Activated CD8-positive, alpha-beta memory T cell treated with anti-CD3 and anti-CD28 coated beads for 24 hours (primary cell): ENCODE data around the gene TEAD3.
"Not testable (repeated sequence)": the region's sequence is repeated elsewhere in the genome, so short reads cannot be mapped to it uniquely, and the experiment has no call there.

Experiments
- DNase-seq: peaks from one replicate; pipeline ENCODE4 v3.0.0-alpha.2; 2020

TEAD3 gene

DNA sequence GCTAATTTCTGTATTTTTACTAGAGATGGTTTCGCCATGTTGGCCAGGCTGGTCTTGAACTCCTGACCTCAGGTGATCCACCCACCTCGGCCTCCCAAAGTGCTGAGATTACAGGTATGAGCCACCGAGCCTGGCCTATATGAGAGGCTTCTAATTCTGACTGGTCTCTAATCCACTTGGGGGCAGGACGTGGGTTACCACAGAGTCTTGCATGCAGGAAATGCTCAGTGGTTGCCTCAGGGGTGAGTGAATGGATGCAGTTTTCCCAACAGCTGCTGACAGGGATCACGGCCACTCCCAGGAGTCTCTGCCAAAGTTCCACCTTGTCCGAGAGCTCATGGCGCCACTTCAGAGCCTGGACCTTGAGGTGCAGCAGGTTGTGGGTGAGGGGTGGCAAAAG lies 51.2 kb downstream of the TEAD3 start:
- no peak for DNase-seq

- DNase-seq = no peak
Observed at GRCh38 chr6:35443341-35444030, 53.4 kb downstream of the TEAD3 start.

- DNase-seq = no peak
Observed at GRCh38 chr6:35442693-35443092, 54.2 kb downstream of the TEAD3 start.

DNA sequence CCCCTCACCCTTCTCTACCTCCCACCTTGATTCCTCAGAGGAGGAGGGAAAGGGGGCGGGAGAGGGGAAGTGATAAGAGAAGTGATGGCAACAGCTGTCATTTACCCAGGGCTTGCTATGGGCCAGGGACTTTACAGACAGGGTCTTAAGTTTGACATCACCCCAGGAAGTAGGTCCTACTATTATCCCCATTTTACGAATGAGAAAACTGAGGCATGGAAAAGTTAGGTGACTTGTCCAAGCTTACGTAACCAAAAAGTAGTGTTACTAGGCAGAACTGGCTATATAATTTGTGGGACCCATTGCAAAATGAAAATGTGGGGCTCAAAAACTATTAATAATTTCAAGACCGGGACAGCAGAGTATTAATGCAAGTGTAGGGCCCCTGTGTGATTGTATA lies 55.2 kb downstream of the TEAD3 start:
- DNase-seq = no peak

GRCh38 chr6:35441205-35441604 lies 55.7 kb downstream of the TEAD3 start:
- no peak for DNase-seq

DNA sequence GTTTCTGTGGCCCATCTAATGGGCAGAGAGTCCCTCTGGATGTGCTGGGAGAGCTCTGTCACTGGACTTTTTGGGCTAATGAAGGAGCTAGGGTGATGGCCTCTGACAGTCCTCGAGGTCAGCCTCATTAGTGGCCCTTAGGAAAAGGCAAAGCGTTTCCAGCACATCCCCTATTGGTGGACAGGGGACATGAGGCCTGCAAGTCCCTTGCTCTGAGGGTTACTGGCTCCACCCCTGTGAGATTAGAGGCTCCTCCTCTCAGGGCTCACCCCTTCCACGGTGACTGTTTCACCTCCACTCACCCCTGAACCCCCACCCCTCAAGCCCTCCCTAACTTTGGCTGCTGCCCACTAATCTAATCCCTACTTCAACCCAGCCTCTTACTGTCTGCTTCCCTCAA lies 57.6 kb downstream of the TEAD3 start:
- no peak for DNase-seq

DNA sequence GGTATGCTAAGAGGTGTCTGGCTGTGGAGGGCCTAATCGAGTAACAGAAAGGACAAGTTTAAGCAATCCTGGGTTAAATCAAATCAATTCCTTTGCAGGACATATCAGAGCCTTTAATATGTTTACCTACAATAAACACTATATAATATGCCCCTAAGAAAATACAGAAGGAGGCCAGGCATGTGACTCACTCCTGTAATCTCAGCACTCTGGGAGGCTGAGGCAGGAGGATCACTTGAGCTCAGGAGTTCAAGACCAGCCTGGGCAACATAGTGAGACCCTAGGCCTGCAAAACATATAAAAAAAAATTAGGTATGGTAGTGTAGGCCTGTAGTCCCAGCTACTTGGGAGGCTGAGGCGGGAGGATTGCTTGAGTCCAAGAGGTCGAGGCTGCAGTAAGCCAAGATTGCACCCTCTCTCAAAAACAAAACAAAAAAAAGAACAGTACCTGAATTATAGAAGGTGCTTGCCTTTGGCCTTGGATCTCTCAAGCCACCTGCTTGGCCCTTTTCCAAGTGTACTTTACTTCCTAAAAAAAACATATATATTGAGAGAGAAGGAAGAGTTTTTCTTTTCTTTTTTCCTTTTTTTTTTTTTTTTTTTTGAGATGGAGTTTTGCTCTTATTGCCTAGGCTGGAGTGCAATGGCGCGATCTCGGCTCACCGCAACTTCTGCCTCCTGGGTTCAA lies 58.4 kb downstream of the TEAD3 start:
- not testable (repeated sequence) for DNase-seq

DNA sequence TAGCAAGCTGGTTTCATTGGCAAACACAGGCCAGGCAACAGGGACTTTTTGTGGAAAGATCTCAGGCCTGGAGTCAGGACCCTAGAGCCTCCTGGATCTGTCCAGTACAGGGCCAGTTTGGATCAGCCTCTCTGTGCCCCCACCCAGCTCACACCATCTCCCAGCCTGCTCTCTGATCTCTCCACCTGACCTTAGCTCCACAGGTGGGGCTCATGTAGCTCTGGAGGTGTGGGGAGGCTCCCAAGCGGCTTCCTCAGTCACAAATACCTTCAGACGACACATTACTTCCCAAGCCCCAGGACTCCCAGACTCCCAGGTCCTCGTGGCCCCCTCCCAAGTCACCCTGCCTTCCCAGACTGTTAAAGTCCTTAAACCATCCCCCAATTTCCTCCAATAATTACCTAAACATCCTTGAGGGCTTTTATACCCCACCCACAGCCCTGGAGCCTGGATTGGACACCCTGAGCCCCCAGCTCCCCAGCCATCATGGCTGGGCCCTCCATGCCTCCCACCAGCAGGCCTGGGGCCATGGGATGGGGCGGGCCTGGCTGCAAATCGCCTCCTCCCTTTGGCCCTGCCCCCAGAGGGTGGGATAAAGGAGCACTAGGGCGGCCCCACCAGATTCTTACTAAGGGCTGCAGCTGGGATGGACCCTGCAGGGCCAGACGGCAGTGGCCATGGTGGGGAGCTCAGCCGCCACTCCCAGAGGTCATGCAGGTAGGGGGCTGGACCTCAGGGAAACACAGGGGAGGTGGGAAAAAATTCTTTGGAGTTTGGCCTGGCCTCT lies 60.6 kb downstream of the TEAD3 start:
- no peak for DNase-seq

DNA sequence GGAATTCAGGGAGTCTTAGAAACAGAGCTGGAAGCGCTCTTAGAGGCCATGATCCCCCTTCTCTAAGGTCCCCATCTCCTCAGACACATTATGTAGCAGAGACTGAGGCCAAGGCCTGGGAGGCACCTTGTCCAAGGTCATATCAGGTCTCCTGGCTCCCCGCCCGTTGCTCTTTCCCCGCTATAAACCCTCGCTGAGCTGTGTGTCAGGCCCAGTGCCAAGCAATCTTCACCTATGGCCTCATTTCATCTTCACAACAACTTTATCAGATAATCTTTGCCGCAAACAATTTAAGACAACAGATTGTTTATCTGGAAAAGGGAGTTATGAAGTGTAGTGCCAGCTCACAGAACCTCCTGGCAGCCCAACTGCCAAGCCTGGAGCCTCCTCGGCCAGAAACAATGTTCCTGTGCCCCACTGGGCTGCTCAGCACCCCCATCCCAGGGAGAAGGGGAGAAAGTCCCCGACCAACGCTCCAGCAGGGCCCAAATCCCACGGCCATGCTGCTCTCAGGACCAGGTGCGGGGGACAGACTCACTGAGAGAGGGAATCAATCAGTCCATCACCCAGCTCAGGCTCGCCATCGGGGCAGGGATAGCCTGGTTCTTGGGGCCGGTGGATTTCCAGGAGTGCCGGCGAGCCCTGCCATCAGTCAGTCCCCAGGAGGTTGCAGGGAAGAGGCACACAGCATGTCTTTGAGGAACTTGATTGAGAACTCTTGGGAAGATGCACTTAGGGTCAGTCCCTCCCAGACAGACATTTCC lies 61.6 kb downstream of the TEAD3 start:
- no peak for DNase-seq

GRCh38 chr6:35432702-35433101 lies 64.2 kb downstream of the TEAD3 start:
- not testable (repeated sequence) for DNase-seq

GRCh38 chr6:35432291-35432690 lies 64.6 kb downstream of the TEAD3 start:
- DNase-seq = no peak

DNA sequence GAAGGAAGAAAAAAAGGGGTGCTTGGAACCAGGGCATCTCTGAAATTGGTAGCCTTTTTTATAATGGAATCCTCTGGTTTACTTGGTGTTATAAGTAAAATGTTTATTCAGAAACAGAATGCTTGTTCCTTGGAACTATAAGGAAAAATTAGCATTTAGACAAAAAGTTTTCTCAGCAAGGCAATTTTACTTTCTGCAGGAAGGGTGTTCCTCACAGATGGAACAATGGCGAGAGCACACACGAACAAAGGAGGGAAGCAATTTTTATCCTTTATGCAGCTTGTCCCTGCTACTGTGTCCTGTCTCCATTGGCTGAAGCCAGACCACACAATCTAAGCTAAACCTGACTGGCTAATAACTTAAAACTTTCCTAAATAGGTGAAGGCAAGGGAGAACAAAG lies 67.4 kb downstream of the TEAD3 start:
- no peak for DNase-seq

- DNase-seq = no peak
Observed at GRCh38 chr6:35428421-35429149, 68.3 kb downstream of the TEAD3 start.

GRCh38 chr6:35427851-35428321 lies 69.0 kb downstream of the TEAD3 start:
- no peak for DNase-seq

- DNase-seq = no peak
Observed at GRCh38 chr6:35427435-35427834, 69.4 kb downstream of the TEAD3 start.

GRCh38 chr6:35426074-35426473 lies 70.8 kb downstream of the TEAD3 start:
- DNase-seq = no peak

DNA sequence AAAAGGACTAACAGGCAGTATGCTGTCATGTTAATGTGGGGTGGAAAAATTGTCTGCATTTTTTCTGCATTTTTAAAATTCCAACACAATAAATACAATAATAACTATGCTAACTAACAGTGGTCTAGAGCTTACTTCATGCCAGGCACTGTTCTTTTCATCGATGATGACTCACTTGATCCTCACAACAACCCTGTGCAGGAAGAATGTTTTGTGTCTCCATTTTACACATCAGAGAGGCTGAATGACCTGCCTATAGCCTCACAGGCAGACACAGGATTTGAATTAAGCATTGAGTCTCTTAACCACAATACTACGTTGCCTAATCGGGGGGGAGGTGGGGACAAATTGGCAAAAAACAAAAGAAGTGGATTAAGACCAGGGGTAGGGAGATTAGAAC lies 71.6 kb downstream of the TEAD3 start:
- no peak for DNase-seq
